Neutrophil (primary cell): ENCODE results near the gene LNX1.

Source experiments
- H3K27ac ChIP-seq: fragments of 200-600 bp; sonication (generic); 2 replicates; pipeline ENCODE4 v1.5.1; 2016; ENCODE audit warnings: mild to moderate bottlenecking, moderate library complexity
- H3K27me3 ChIP-seq: fragments of 200-600 bp; sonication (generic); 2 replicates; pipeline ENCODE4 v1.6.0; 2016; ENCODE audit warnings: mild to moderate bottlenecking
- H3K36me3 ChIP-seq: fragments of 200-600 bp; sonication (generic); 2 replicates; pipeline ENCODE4 v1.5.1; 2017
- H3K4me1 ChIP-seq, 2 experiments: fragments of 200-600 bp in 1 of 2; sonication (generic) in 1 of 2; 1 replicate in 1 of 2; 2 replicates in 1 of 2; pipeline versions ENCODE4 v1.5.1 to v1.6.1; 2013 to 2016; ENCODE audit warnings: low read depth in 1 of 2, low read length in 1 of 2, mild to moderate bottlenecking in 1 of 2, moderate library complexity in 1 of 2; ENCODE audit not compliant: control insufficient read depth in 1 of 2, insufficient read depth in 1 of 2
- H3K4me3 ChIP-seq, 2 experiments: fragments of 200-600 bp in 1 of 2; sonication (generic) in 1 of 2; 1 replicate in 1 of 2; 2 replicates in 1 of 2; pipeline ENCODE4 v1.5.1; 2013 to 2016; ENCODE audit warnings: low read depth in 1 of 2, low read length in 1 of 2, mild to moderate bottlenecking in 1 of 2, moderate library complexity in 1 of 2
- H3K9me3 ChIP-seq: fragments of 200-600 bp; sonication (generic); 2 replicates; pipeline ENCODE4 v1.5.1; 2016
- CTCF ChIP-seq: fragments of 200-600 bp; sonication (generic); IDR thresholded peaks from 2 replicates; pipeline ENCODE4 v1.5.1; 2016; ENCODE audit warnings: antibody characterized with exemption

The LNX1 gene

GRCh38 chr4:53633608-53634007, 42.3 kb upstream of the LNX1 start:
- Histone ChIP-seq H3K36me3 (no peaks in the 10 kb centered on the region), H3K4me3 (no peak overlapping the region), H3K9me3 (no peaks in the 10 kb centered on the region), H3K27ac (no peak overlapping the region), H3K27me3 (peaks cover 3% of the 10 kb centered on the region), H3K4me1 (no peaks in the 10 kb centered on the region)
- no peak for TF ChIP-seq CTCF

- Histone ChIP-seq H3K36me3 (no peaks in the 10 kb centered on the region), H3K27ac (no peak overlapping the region), H3K9me3 (no peaks in the 10 kb centered on the region), H3K4me3 (no peak overlapping the region), H3K4me1 (no peaks in the 10 kb centered on the region), H3K27me3 (peaks cover 3% of the 10 kb centered on the region)
- no peak for TF ChIP-seq CTCF
Observed at GRCh38 chr4:53629296-53629695, 38.0 kb upstream of the LNX1 start.

GRCh38 chr4:53626491-53626890, 35.2 kb upstream of the LNX1 start:
- Histone ChIP-seq H3K27me3 (no peaks in the 10 kb centered on the region), H3K27ac (no peak overlapping the region), H3K4me1 (no peaks in the 10 kb centered on the region), H3K4me3 (no peak overlapping the region), H3K36me3 (no peaks in the 10 kb centered on the region), H3K9me3 (no peaks in the 10 kb centered on the region)
- TF ChIP-seq CTCF: no peak

- H3K27ac ChIP-seq: no peak overlapping the region
- H3K4me1 ChIP-seq: no peaks in the 10 kb centered on the region
- no peak for TF ChIP-seq CTCF
- H3K36me3 ChIP-seq: no peaks in the 10 kb centered on the region
- H3K27me3 ChIP-seq: no peaks in the 10 kb centered on the region
- no peaks in the 10 kb centered on the region for H3K9me3 ChIP-seq
- no peak overlapping the region for H3K4me3 ChIP-seq
Observed at GRCh38 chr4:53625888-53626287, 34.6 kb upstream of the LNX1 start.

GRCh38 chr4:53622739-53623151, 31.5 kb upstream of the LNX1 start:
- no peak overlapping the region for H3K4me3 ChIP-seq
- no peaks in the 10 kb centered on the region for H3K9me3 ChIP-seq
- no peak for TF ChIP-seq CTCF
- H3K27me3 ChIP-seq: no peaks in the 10 kb centered on the region
- no peak overlapping the region for H3K27ac ChIP-seq
- no peaks in the 10 kb centered on the region for H3K4me1 ChIP-seq
- no peaks in the 10 kb centered on the region for H3K36me3 ChIP-seq

- no peak for TF ChIP-seq CTCF
Observed at GRCh38 chr4:53620956-53621355, 29.7 kb upstream of the LNX1 start.

More at GRCh38 chr4:53620956-53621355, 29.7 kb upstream of the LNX1 start:
- Histone ChIP-seq H3K36me3 (no peaks in the 10 kb centered on the region), H3K4me1 (no peaks in the 10 kb centered on the region), H3K9me3 (no peaks in the 10 kb centered on the region), H3K27ac (no peak overlapping the region), H3K4me3 (no peak overlapping the region), H3K27me3 (no peaks in the 10 kb centered on the region)
